Prostate gland (tissue), 2 donors: ENCODE data around the gene ZMYND8.

Source experiments
- CTCF ChIP-seq, 4 experiments: fragments of 200-600 bp in 2 of 4; fragments of 450-650 bp in 2 of 4; sonication (generic) in 2 of 4; IDR thresholded peaks; 1 replicate in 3 of 4; 2 replicates in 1 of 4; pipeline ENCODE4 v1.5.1; 2016 to 2019; ENCODE audit warnings: antibody characterized with exemption in 4 of 4, mild to moderate bottlenecking in 2 of 4, moderate library complexity in 2 of 4
- POLR2A ChIP-seq: fragments of 450-650 bp; IDR thresholded peaks from one replicate; pipeline ENCODE4 v1.6.1; 2016; ENCODE audit warnings: antibody characterized with exemption, mild to moderate bottlenecking
- POLR2AphosphoS5 ChIP-seq: sonication (generic); formaldehyde crosslinking; IDR thresholded peaks from one replicate; pipeline ENCODE4 v1.6.1; 2017; ENCODE audit warnings: antibody characterized with exemption

- TF ChIP-seq POLR2A (no peak), CTCF (IDR thresholded peaks at IDR 0.05) (no peak), POLR2AphosphoS5 (no peak)
Observed at GRCh38 chr20:47189060-47189459, 167.4 kb downstream of the ZMYND8 start.
